Ecto neural progenitor cell (in vitro differentiated cells): ENCODE results near the gene TRHDE.
"Not testable (repeated sequence)": the region's sequence is repeated elsewhere in the genome, so short reads cannot be mapped to it uniquely, and the experiment has no call there.

Experiments
- DNase-seq: peaks from one replicate; pipeline ENCODE4 v3.0.0-alpha.2; 2018; ENCODE audit warnings: low spot score

TRHDE gene

DNA sequence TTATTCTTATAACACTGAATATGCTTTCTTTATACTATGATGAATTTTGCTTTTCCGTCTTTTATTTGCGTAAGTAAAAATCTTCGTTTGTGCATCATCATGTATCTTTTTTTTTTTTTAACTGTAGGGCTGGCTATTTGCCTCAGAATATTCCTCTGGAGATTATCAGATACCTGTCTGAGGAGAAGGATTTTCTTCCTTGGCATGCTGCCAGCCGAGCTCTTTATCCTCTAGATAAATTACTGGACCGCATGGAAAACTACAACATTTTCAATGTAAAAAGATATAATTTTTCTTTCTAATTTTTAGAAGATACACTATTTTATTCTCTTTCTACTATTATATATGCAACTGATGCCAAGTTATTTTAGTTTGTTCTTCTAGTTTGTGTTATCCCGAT lies 346.6 kb downstream of the TRHDE start:
- DNase-seq: no peak

DNA sequence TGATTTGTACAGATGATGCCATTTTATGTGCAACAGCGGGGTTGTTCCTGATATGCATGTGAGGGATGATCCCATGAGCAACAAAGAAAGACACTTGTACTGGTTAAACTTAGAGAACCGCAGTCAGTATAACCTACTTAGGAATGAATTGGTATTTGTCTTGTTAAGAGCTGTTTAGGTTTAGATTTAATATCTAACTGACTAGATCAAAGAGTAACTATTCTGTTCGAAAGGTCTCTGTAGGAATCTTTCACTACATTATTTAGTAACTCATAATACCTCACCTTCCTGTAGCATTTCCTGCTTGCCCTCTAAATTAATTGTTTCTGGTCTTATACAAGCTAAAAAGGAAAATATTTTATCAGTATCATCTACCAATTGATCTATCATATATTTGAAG lies 350.4 kb downstream of the TRHDE start:
- DNase-seq: no peak

DNA sequence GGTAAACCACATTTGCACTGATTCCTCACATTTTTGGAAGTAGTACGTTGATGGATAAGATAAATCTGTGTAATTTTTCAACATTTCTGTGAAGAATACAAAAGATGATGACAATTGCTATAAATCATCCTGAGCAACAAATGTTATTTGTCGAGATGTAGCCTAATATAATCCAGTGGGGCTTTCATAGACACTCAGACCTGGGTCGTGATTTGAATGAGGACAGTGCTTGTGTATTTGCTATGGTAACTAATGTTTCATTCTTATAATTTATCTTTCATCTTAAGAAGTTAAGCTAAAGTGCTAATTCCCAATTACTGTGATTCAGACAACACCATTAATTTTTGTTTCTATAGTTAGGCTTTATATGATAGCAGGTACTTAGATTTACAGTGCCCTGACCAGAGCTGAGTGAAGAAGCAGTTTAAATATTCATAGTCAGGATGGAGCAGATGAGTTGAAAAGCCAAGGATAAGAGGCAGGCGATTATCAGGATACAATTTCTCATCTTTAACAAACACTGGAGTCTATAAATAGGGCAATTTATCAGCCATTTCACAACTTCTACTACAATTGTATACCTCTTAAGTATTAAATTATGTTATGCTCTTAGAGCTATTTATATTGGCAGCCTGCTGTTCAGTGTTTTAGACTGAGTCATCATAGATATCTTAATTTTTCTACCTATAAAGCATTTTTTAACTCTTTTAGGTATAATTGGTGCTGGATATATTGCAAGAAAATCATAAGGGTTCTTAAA lies 359.9 kb downstream of the TRHDE start:
- DNase-seq: no peak

DNA sequence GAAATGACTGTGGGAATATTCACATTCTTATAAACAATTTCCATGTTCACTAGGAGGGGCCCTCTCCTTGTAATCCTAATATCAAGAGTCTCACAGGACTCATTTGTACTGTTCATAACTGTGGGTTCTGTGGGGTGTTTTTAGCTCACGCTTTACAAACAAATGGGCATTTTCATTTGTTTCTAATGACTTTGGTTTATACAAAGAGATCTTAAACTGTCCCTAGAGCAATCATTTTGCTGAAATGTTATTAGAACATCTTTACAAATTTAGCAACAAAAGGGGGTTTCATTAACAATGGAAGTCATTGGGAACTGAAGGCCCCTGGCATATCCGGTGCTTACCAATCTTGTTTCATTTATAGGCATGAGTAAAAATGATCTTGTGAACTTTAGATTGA lies 370.5 kb downstream of the TRHDE start:
- DNase-seq: no peak

DNA sequence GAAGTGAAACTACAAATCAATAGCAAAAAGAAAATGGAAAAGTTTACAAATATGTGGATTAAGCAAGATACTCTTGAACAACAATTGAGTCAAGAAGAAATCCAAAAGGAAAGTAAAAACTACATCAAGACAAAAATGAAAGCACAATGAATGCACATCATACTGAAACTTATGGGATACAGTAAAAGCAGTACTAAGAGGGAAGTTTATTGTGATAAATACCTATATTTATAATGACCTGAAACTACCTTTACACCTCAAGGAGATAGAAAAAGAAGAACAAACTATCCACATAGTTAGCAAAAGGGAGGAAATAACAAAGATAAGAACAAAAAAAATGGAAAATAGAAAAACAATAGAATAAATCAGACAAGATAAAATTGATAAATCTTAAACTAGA lies 375.0 kb downstream of the TRHDE start:
- no peak for DNase-seq

DNA sequence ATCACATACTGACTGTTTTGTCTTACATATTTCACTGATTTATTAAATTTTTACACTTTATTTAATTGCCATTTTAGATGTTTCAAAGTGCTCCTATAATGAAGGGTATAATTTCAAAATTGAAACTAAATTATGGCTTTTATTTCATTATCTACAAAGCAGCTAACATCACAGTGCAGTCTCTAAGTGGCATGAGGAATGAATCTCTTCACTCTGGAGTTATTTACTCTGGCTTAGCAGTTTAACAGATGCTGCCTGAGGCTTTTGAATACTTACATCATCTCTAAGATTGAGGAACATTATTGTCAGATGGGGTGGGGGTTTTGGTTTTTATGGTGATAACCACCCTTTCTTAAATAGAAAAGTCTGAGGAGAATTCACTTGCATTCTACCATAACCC lies 386.4 kb downstream of the TRHDE start:
- DNase-seq: no peak

DNA sequence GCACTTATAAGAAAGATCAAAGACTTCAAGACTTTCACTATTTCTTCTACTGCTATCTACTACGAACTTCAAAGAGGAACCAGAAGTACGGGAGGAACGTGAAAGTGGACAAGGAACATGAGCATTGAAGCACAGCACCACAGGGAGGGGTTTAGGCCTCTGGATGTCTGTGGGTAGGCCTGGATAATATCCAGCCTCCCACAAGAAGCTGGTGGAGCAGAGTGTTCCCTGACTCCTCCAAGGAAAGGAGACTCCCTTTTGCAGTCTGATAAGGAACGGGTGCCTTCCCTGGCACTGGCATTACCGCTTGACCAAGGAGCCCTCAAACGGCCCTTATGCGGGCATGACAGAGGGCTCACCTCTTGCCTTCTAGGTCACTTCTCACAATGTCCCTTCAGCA lies 388.0 kb downstream of the TRHDE start:
- not testable (repeated sequence) for DNase-seq

DNA sequence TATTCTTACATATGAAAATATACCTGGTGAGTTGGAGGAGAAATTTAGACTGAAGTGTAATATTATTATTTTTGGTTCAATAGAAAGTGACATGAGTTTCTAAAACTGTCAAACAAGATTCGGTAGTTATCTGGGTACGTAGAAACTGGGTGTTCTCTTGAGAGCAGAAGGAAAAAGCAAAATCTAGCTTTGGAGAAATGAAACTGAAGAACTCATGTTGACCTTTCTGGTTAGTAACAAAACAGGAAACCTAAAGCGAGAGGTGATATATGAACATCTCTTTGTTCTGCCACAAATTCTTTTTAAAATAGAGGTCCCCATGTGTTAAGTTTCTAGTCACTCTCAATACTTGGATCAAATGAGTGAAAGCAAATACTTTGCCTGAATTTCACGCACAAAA lies 401.7 kb downstream of the TRHDE start:
- DNase-seq: no peak

DNA sequence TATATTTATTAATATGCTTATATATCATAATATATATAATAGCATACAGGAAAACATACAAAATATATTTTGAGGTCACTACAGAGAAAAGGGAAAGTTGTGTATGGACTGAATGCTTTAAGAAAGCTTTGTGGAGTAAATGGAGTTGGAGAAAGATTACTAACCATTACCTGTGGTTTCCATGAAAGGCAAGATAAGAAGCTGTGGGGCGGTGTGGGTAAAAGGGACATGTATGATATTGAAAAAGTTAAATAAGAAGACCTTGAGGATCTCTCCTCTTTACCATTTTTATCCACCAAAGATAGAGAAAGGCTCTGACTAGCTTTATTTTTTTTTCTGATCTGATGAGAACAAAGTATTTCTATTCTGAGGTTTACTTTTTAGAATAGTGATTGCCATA lies 404.4 kb downstream of the TRHDE start:
- no peak for DNase-seq

DNA sequence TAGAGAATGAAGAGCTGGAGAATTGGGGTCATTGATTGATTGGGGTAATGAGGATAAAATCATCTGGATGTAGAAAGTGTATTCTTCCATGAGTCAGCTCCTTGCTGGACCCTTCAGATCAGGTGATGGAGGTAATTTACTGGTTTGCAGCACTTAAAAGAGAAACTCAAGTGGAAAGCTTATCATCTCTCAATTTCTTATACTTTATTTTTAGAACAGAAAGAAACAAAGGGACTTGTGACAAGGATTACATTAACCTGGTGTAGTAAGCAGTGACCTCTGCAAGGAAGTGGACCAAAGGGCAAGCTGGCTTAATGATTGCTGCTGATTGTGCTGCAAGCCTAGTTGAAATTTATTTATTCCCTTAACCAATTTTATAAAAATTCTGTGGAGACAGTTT lies 405.0 kb downstream of the TRHDE start:
- no peak for DNase-seq

DNA sequence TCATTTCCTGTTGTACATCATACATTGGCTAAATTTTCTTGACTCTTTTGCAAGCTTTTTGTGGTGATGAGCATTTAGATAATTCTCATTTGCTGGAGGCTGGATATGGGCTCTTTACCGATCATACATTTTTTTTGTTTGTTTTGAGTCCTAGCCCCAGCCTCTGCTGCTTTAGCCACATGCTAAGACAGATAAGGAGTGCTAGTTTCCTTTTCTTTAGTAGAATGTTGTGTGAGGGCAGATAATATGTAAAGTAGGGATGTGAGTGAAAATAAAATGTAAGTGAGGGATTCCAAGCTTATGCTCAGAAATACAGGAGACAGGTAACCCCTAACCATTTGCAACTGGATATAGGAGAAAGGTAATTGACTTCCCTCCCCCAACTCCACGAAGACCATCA lies 405.7 kb downstream of the TRHDE start:
- DNase-seq: no peak

DNA sequence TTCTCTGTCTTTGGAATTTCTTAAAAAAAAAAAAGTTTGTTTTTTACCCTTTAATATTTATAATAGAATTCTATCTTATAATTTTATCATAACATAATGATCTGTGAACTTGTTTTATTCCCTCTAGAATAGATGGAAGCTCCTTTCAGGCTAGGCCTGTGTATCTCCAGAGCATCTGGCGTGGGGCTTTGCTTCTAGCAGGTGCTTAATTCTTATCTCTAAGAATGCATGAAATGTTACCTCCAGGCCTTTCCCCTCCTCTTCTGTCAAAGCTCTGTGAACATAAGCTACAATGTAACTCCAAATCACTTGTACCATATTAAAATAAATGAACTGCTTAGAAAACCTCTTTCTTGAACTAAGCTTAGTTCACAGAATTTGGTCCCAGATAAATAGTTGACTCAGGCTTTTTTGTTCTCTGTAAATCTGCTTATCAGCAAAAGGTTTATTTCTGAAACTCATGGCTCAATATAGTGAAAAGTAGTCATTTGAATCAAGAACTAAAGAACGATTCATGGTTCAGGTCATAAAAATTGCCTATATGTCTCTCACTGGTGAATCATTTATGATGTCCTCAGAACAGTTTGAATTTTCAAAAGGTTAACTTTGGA lies 407.1 kb downstream of the TRHDE start:
- DNase-seq: no peak

DNA sequence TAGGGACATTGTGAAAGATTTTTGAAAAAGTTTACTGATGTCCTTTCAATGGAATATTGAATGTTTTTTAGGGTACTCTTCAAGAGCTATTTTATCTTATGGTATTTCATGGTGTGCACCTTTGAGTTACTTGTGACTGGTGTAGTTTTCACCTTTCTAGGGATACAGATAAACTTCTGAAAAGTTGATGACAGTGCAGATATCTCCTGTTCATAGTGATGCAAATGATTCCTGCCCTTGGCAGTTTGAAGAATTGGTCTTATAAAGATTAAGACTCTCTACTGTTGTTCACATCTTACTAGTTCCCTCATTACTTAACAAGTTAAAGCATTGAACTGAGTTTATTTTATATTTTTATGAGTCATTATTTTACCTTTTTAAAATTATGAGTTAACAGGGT lies 408.9 kb downstream of the TRHDE start:
- DNase-seq: no peak

DNA sequence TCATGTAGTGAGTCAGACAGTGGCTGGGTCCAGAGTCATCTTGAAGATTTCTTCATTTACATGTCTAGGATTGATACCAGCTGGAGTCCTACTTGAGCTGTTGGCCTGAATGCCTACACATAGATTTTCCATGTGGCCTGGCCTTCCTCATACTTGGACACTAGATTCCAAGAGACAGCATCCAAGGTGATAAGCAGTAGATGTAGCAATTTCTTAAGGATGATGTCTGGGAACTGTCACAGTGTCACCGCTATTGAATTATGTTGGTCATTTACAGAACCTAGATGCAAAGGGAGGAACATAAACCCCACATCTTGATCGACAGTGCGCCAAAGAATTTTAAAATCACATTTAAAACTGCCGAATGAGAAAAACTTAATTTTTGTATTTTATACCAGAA lies 412.3 kb downstream of the TRHDE start:
- no peak for DNase-seq

DNA sequence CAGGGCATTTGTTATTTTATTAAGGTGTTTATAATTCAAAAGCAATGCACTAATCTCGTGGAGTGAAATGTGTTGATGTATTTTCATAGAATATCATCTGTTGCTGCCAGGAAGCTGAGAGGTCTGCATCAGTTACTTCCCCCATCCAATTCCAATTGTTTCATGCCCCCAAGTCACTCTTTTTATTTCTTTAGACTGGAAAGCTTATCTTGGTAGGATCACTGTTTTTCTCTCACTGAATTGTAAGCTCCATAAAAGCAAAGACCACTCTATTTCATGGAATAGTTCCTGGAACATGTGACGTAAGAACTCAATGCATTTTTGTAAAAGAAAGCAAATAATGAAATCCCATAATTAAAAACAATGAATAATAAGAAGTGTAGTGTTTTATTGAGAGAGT lies 420.2 kb downstream of the TRHDE start:
- DNase-seq: no peak

DNA sequence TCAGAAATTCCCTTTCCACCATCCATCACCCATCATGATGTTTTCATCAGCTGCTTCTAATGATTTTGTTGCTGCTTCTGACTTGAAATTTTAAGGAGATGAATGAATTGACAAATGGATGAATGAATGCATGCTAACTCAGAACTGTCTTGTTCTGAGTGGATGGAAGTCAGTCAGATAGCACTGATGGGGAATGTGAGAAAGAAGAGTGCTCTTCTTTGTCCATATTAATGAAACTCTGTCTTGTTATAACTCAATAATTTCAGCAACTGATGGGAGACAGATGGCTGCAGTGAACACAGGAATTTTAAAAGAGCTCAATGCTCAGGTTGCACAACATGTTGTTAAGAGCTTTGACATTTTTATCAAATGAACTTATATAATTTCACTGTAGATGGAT lies 422.0 kb downstream of the TRHDE start:
- no peak for DNase-seq

DNA sequence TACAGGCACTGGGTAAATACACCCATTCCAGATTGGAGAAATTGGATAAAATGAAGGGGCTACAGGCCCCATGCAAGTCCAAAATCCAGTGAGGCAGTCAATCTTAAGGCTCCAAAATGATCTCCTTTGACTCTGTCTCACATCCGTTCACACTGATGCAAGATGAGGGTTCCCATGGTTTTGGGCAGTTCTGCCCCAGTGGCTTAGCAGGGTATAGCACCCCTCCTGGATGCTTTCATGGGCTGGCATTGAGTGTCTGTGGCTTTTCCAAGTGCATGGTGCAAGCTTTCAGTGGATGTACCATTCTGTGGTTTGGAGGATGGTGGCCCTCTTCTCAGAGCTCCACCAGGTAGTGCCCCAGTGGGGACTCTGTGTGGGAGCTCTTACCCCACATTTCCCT lies 427.2 kb downstream of the TRHDE start:
- no peak for DNase-seq

DNA sequence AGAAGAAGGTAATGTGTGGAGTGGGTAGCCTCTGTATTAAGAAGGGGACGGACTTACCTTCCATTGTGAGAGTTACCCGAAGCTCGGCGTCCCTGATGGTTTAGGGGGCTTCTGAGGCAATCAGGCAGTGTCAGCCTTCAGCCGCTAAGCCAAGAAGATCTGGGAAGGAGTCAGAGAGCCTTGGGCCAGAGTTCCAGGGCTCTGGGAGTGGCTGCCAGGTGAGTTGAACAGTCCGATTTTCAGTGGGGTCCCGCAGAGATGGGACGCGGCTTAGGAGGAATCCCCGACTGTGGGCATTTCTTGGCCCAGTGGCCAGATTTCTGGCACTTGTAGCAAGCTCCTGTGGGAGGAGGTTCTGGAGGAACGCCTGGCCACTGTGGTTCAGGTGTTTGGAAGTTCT lies 439.9 kb downstream of the TRHDE start:
- DNase-seq: not testable (repeated sequence)

DNA sequence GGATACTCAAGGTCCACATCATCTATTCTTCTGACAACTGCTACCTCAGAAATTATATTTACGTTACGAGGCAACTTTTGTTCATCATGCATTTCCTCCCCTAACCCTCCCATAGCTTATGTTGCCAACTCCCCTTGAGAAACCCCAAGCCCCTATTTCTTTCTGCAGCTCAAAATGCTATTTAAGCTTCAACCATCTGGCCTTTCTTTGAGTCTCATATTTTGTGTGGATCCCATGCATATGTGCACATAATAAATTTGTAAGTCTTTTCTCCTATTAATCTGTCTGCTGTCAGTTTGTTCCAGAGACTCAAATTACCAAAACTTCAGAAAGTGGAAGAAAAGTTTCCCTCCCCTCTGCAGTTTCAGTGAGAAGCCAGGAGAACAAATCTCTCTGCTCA lies 444.1 kb downstream of the TRHDE start:
- no peak for DNase-seq

DNA sequence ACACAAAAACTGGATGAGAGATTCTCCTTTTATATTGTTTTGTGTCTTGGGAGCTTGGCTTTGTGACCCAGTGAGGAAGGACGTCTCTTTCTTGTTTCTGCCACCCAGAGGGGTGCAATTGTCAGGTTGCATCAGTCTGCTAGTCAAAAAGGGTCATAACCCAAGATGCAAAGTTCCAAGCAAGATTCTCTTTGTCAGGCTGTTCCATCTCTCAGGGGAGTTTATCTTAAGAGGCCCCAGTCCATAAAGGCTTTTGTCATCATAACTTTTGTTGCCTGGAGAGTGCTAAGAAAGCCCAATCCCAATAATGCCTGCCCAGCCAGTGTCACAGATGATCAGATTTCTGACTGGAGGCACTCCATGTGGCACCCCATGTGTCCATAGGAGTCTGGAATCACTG lies 444.9 kb downstream of the TRHDE start:
- DNase-seq: no peak
